ENCODE results near the gene XIRP2.
A peak's percentile ranks its signal among the peaks of the same experiment; 100 is the strongest.

The XIRP2 gene

GRCh38 chr2:167289651-167290410 is 401.6 kb downstream of the XIRP2 start:
- H3K27me3 ChIP-seq (ENCODE audit: insufficient read depth, low read length, poor library complexity) = peaks cover 4% of the 10 kb centered on the region
- no peaks in the 10 kb centered on the region for H3K36me3 ChIP-seq (ENCODE audit: control insufficient read depth, insufficient read depth, low read length)
- H3K18ac ChIP-seq (ENCODE audit: low read length) = no peak overlapping the region
- no peak overlapping the region for H4K5ac ChIP-seq (ENCODE audit: low read length)
- no peak for DNase-seq
- H3K9ac ChIP-seq (ENCODE audit: low read length) = no peak overlapping the region
- WGBS (ENCODE audit: extremely low coverage, insufficient coverage, low lambda C conversion rate) = no CpG with 5 or more reads among the region's 1 CpG
- no peak overlapping the region for H3K4ac ChIP-seq (ENCODE audit: low read depth, low read length)
- H3K27ac ChIP-seq (ENCODE audit: low read depth, low read length) = no peak overlapping the region
- no peak overlapping the region for H2BK15ac ChIP-seq (replicated peaks; ENCODE audit: low read depth)
- H3K23ac ChIP-seq (ENCODE audit: low read length) = no peak overlapping the region
- no peak overlapping the region for H2AK5ac ChIP-seq (ENCODE audit: low read length)
- H3K56ac ChIP-seq (ENCODE audit: low read length) = no peak overlapping the region
- no peaks in the 10 kb centered on the region for H3K79me1 ChIP-seq (ENCODE audit: low read length)
- H3K4me2 ChIP-seq (ENCODE audit: low read length) = no peak overlapping the region
- peaks cover 2% of the 10 kb centered on the region for H3K79me2 ChIP-seq (ENCODE audit: control insufficient read depth, insufficient read depth, low read length)
- H4K8ac ChIP-seq (ENCODE audit: low read depth, low read length) = no peak overlapping the region
- H3K4me1 ChIP-seq (ENCODE audit: control insufficient read depth, low read depth, low read length) = peaks cover 4% of the 10 kb centered on the region
- no peak overlapping the region for H2BK120ac ChIP-seq (ENCODE audit: low read depth, low read length)
- H3K4me3 ChIP-seq (ENCODE audit: low read length) = no peak overlapping the region
- H2BK5ac ChIP-seq (ENCODE audit: low read length) = no peak overlapping the region

GRCh38 chr2:167292430-167293171 is 404.3 kb downstream of the XIRP2 start, which contains the start of gene B3GALT1:
B3GALT1 (plus strand) TSS chr2:167293001.
- no peaks in the 10 kb centered on the region for H3K79me1 ChIP-seq (ENCODE audit: low read length)
- peak; percentile 98 for DNase-seq
- H2AK5ac ChIP-seq (ENCODE audit: low read length) = no peak within 1 kb of the TSS
- H3K27me3 ChIP-seq (ENCODE audit: insufficient read depth, low read length, poor library complexity) = peaks cover 4% of the 10 kb centered on the region
- WGBS (ENCODE audit: extremely low coverage, insufficient coverage, low lambda C conversion rate) = no CpG with 5 or more reads among the region's 79 CpGs
- peaks cover 5% of the 10 kb centered on the region for H3K79me2 ChIP-seq (ENCODE audit: control insufficient read depth, insufficient read depth, low read length)
- H2BK15ac ChIP-seq (replicated peaks; ENCODE audit: low read depth) = no peak within 1 kb of the TSS
- H2BK5ac ChIP-seq (ENCODE audit: low read length) = no peak within 1 kb of the TSS
- peak within 1 kb of the TSS; percentile 85 for H3K4ac ChIP-seq (ENCODE audit: low read depth, low read length)
- no peak within 1 kb of the TSS for H4K5ac ChIP-seq (ENCODE audit: low read length)
- no peak within 1 kb of the TSS for H4K8ac ChIP-seq (ENCODE audit: low read depth, low read length)
- peak within 1 kb of the TSS; percentile 92 for H3K4me2 ChIP-seq (ENCODE audit: low read length)
- peak within 1 kb of the TSS; percentile 52 for H3K4me3 ChIP-seq (ENCODE audit: low read length)
- H3K56ac ChIP-seq (ENCODE audit: low read length) = peak within 1 kb of the TSS; percentile 80
- H3K27ac ChIP-seq (ENCODE audit: low read depth, low read length) = peak within 1 kb of the TSS; percentile 91
- H3K36me3 ChIP-seq (ENCODE audit: control insufficient read depth, insufficient read depth, low read length) = no peaks in the 10 kb centered on the region
- H3K4me1 ChIP-seq (ENCODE audit: control insufficient read depth, low read depth, low read length) = peaks cover 4% of the 10 kb centered on the region
- H3K18ac ChIP-seq (ENCODE audit: low read length) = peak within 1 kb of the TSS; percentile 83
- H3K9ac ChIP-seq (ENCODE audit: low read length) = peak within 1 kb of the TSS; percentile 66
- H3K23ac ChIP-seq (ENCODE audit: low read length) = no peak within 1 kb of the TSS
- H2BK120ac ChIP-seq (ENCODE audit: low read depth, low read length) = no peak within 1 kb of the TSS

- peak overlapping the region; percentile 78 for H3K27ac ChIP-seq (ENCODE audit: low read depth, low read length)
- peaks cover 4% of the 10 kb centered on the region for H3K4me1 ChIP-seq (ENCODE audit: control insufficient read depth, low read depth, low read length)
- H3K56ac ChIP-seq (ENCODE audit: low read length) = peak overlapping the region; percentile 80
- peaks cover 4% of the 10 kb centered on the region for H3K27me3 ChIP-seq (ENCODE audit: insufficient read depth, low read length, poor library complexity)
- no peak overlapping the region for H3K23ac ChIP-seq (ENCODE audit: low read length)
- no CpG with 5 or more reads among the region's 68 CpGs for WGBS (ENCODE audit: extremely low coverage, insufficient coverage, low lambda C conversion rate)
- no peak overlapping the region for H2AK5ac ChIP-seq (ENCODE audit: low read length)
- H3K4me2 ChIP-seq (ENCODE audit: low read length) = peak overlapping the region; percentile 92
- H3K4me3 ChIP-seq (ENCODE audit: low read length) = peak overlapping the region; percentile 52
- H3K36me3 ChIP-seq (ENCODE audit: control insufficient read depth, insufficient read depth, low read length) = no peaks in the 10 kb centered on the region
- H3K4ac ChIP-seq (ENCODE audit: low read depth, low read length) = no peak overlapping the region
- no peak overlapping the region for H4K5ac ChIP-seq (ENCODE audit: low read length)
- no peak overlapping the region for H3K18ac ChIP-seq (ENCODE audit: low read length)
- H2BK5ac ChIP-seq (ENCODE audit: low read length) = no peak overlapping the region
- H3K79me2 ChIP-seq (ENCODE audit: control insufficient read depth, insufficient read depth, low read length) = peaks cover 6% of the 10 kb centered on the region
- peak overlapping the region; percentile 62 for H3K9ac ChIP-seq (ENCODE audit: low read length)
- H3K79me1 ChIP-seq (ENCODE audit: low read length) = no peaks in the 10 kb centered on the region
- DNase-seq = peak; percentile 43
- H2BK120ac ChIP-seq (ENCODE audit: low read depth, low read length) = no peak overlapping the region
- no peak overlapping the region for H2BK15ac ChIP-seq (replicated peaks; ENCODE audit: low read depth)
- no peak overlapping the region for H4K8ac ChIP-seq (ENCODE audit: low read depth, low read length)
These were observed 405.0 kb downstream of the XIRP2 start for GRCh38 chr2:167293172-167293781.

GRCh38 chr2:167293943-167294775 is 405.9 kb downstream of the XIRP2 start:
- H3K36me3 ChIP-seq (ENCODE audit: control insufficient read depth, insufficient read depth, low read length) = no peaks in the 10 kb centered on the region
- no peak overlapping the region for H3K23ac ChIP-seq (ENCODE audit: low read length)
- H3K4me3 ChIP-seq (ENCODE audit: low read length) = peak overlapping the region; percentile 30
- DNase-seq = peak; percentile 61
- peaks cover 9% of the 10 kb centered on the region for H3K79me2 ChIP-seq (ENCODE audit: control insufficient read depth, insufficient read depth, low read length)
- peak overlapping the region; percentile 92 for H3K4me2 ChIP-seq (ENCODE audit: low read length)
- H3K27me3 ChIP-seq (ENCODE audit: insufficient read depth, low read length, poor library complexity) = peaks cover 4% of the 10 kb centered on the region
- peak overlapping the region; percentile 29 for H3K56ac ChIP-seq (ENCODE audit: low read length)
- no peak overlapping the region for H4K5ac ChIP-seq (ENCODE audit: low read length)
- H4K8ac ChIP-seq (ENCODE audit: low read depth, low read length) = no peak overlapping the region
- no peak overlapping the region for H2BK15ac ChIP-seq (replicated peaks; ENCODE audit: low read depth)
- H2BK5ac ChIP-seq (ENCODE audit: low read length) = no peak overlapping the region
- peak overlapping the region; percentile 9 for H3K9ac ChIP-seq (ENCODE audit: low read length)
- no peak overlapping the region for H3K27ac ChIP-seq (ENCODE audit: low read depth, low read length)
- H2AK5ac ChIP-seq (ENCODE audit: low read length) = no peak overlapping the region
- no peak overlapping the region for H2BK120ac ChIP-seq (ENCODE audit: low read depth, low read length)
- H3K4me1 ChIP-seq (ENCODE audit: control insufficient read depth, low read depth, low read length) = peaks cover 4% of the 10 kb centered on the region
- H3K4ac ChIP-seq (ENCODE audit: low read depth, low read length) = no peak overlapping the region
- H3K79me1 ChIP-seq (ENCODE audit: low read length) = no peaks in the 10 kb centered on the region
- H3K18ac ChIP-seq (ENCODE audit: low read length) = no peak overlapping the region
- WGBS (ENCODE audit: extremely low coverage, insufficient coverage, low lambda C conversion rate) = no CpG with 5 or more reads among the region's 39 CpGs

GRCh38 chr2:167294776-167295140 is 406.5 kb downstream of the XIRP2 start:
- no peak overlapping the region for H2AK5ac ChIP-seq (ENCODE audit: low read length)
- no CpG with 5 or more reads among the region's 5 CpGs for WGBS (ENCODE audit: extremely low coverage, insufficient coverage, low lambda C conversion rate)

More at GRCh38 chr2:167294776-167295140, 406.5 kb downstream of the XIRP2 start:
- H2BK120ac ChIP-seq (ENCODE audit: low read depth, low read length) = no peak overlapping the region
- peaks cover 4% of the 10 kb centered on the region for H3K4me1 ChIP-seq (ENCODE audit: control insufficient read depth, low read depth, low read length)
- no peak overlapping the region for H3K4me3 ChIP-seq (ENCODE audit: low read length)
- DNase-seq = no peak
- no peak overlapping the region for H4K8ac ChIP-seq (ENCODE audit: low read depth, low read length)
- no peak overlapping the region for H2BK5ac ChIP-seq (ENCODE audit: low read length)
- no peak overlapping the region for H2BK15ac ChIP-seq (replicated peaks; ENCODE audit: low read depth)
- no peak overlapping the region for H3K4ac ChIP-seq (ENCODE audit: low read depth, low read length)
- peak overlapping the region; percentile 92 for H3K4me2 ChIP-seq (ENCODE audit: low read length)
- no peak overlapping the region for H3K18ac ChIP-seq (ENCODE audit: low read length)
- H3K36me3 ChIP-seq (ENCODE audit: control insufficient read depth, insufficient read depth, low read length) = no peaks in the 10 kb centered on the region
- H3K23ac ChIP-seq (ENCODE audit: low read length) = no peak overlapping the region
- peaks cover 4% of the 10 kb centered on the region for H3K27me3 ChIP-seq (ENCODE audit: insufficient read depth, low read length, poor library complexity)
- no peak overlapping the region for H4K5ac ChIP-seq (ENCODE audit: low read length)
- no peak overlapping the region for H3K27ac ChIP-seq (ENCODE audit: low read depth, low read length)
- H3K9ac ChIP-seq (ENCODE audit: low read length) = no peak overlapping the region
- H3K79me1 ChIP-seq (ENCODE audit: low read length) = no peaks in the 10 kb centered on the region
- H3K56ac ChIP-seq (ENCODE audit: low read length) = no peak overlapping the region
- H3K79me2 ChIP-seq (ENCODE audit: control insufficient read depth, insufficient read depth, low read length) = peaks cover 9% of the 10 kb centered on the region
